SK-N-SH treated with all-trans-retinoic acid at 6 μM for 48 hours (cell line): ENCODE results near the gene GLI3.

Experiments used
- ARNTL ChIP-seq: fragments of 450-650 bp; formaldehyde crosslinking; IDR thresholded peaks from 2 replicates; pipeline ENCODE4 v1.5.0; 2020; ENCODE audit warnings: low read depth, mild to moderate bottlenecking, moderate library complexity, borderline replicate concordance
- BACH2 ChIP-seq: fragments of 250-450 bp; sonication (Bioruptor Pico); IDR thresholded peaks from 2 replicates; pipeline ENCODE4 v1.9.0; 2021; ENCODE audit warnings: mild to moderate bottlenecking, borderline replicate concordance
- CSRNP3 ChIP-seq: fragments of 250-450 bp; sonication (Bioruptor Pico); IDR thresholded peaks from 2 replicates; pipeline ENCODE4 v1.5.1; 2021; ENCODE audit warnings: mild to moderate bottlenecking, moderate library complexity
- ESRRG ChIP-seq: fragments of 250-450 bp; sonication (Bioruptor Pico); IDR thresholded peaks from 2 replicates; pipeline ENCODE4 v1.6.1; 2021; ENCODE audit warnings: mild to moderate bottlenecking
- PATZ1 ChIP-seq: fragments of 250-450 bp; sonication (Bioruptor Pico); IDR thresholded peaks from 2 replicates; pipeline ENCODE4 v1.8.0; 2020; ENCODE audit warnings: mild to moderate bottlenecking, moderate library complexity, borderline replicate concordance
- PPARA ChIP-seq: fragments of 250-450 bp; sonication (Bioruptor Pico); IDR thresholded peaks from 2 replicates; pipeline ENCODE4 v1.5.0; 2020; ENCODE audit warnings: mild to moderate bottlenecking, borderline replicate concordance
- ZFP30 ChIP-seq: fragments of 450-650 bp; formaldehyde crosslinking; IDR thresholded peaks from 2 replicates; pipeline ENCODE4 v1.5.0; 2022; ENCODE audit warnings: mild to moderate bottlenecking, moderate library complexity
- ZNF565 ChIP-seq: fragments of 450-650 bp; formaldehyde crosslinking; conservative IDR thresholded peaks from 2 replicates; pipeline ENCODE4 v1.5.0; 2020; ENCODE audit warnings: low read depth, mild to moderate bottlenecking, moderate library complexity

GRCh38 chr7:42029405-42029804, 207.6 kb downstream of the GLI3 start:
- no peak for TF ChIP-seq ESRRG (CRISPR knock-in tag)
- TF ChIP-seq PATZ1 (CRISPR knock-in tag) = no peak
- TF ChIP-seq ARNTL = no peak
- no peak for TF ChIP-seq BACH2 (CRISPR knock-in tag)
- no peak for TF ChIP-seq ZFP30 (CRISPR knock-in tag)
- no peak for TF ChIP-seq CSRNP3
- TF ChIP-seq ZNF565 (CRISPR knock-in tag) = no peak
- TF ChIP-seq PPARA = no peak
